HepG2 (cell line): ENCODE results near the gene ATP9B. TPM values are rescaled to one million over a fixed set of nuclear protein-coding genes. Genes with fewer than 3 reads are reported as not detected.

Experiments used
- ATAC-seq: fragments of 200-7000 bp; cut with Tn5 transposase; 3 replicates; pipeline ENCODE4 v1.9.1; 2020; ENCODE audit warnings: mild to moderate bottlenecking, moderate library complexity
- BruUV-seq: library from RNA; stranded (reverse); fragments of 400-500 nt; replicated peaks from 2 replicates; lab custom pipeline; 2021; lab: Mats Ljungman, UMichigan
- CTCF ChIA-PET: fragments of 300-600 bp; formaldehyde crosslinking; extraction: SDS; loops from one replicate; lab custom pipeline; 2021; ENCODE audit warnings: low total read pairs, inconsistent platforms, low intra/inter-chr PET ratio; lab: Yijun Ruan, JAX
- POLR2A ChIA-PET: fragments of 350-600 bp; sonication (Branson Sonifier 250); formaldehyde crosslinking; loops from one replicate; lab custom pipeline; 2020; ENCODE audit warnings: antibody characterized with exemption, inconsistent platforms; lab: Yijun Ruan, JAX
- DNase-seq: peaks from one replicate; pipeline ENCODE4 v3.0.0-alpha.2; 2015; ENCODE audit warnings: low spot score
- FAIRE-seq: peaks from 3 replicates; lab custom pipeline; 2011; peaks lifted over from hg19 to GRCh38; lab: Jason Lieb, UNC
- H2AFZ ChIP-seq: one replicate; pipeline ENCODE4 v1.6.1; 2011; ENCODE audit warnings: low read length, inconsistent platforms
- H3K27ac ChIP-seq: fragments of 300-600 bp; 3 replicates; pipeline ENCODE4 v1.8.0; 2011; ENCODE audit warnings: mixed run types, mild to moderate bottlenecking, mixed read lengths, low read length, inconsistent platforms; ENCODE audit not compliant: insufficient read depth; ENCODE audit errors: extremely low read length
- H3K27me3 ChIP-seq, 2 experiments: fragments of 200-600 bp in 1 of 2; 2 replicates in 1 of 2; 3 replicates in 1 of 2; pipeline versions ENCODE4 v1.6.0 to v1.8.0; 2011; ENCODE audit warnings: low read length in 2 of 2, mild to moderate bottlenecking in 2 of 2, moderate library complexity in 2 of 2, inconsistent platforms in 1 of 2; ENCODE audit not compliant: insufficient read depth in 2 of 2, control insufficient read depth in 1 of 2
- H3K36me3 ChIP-seq, 2 experiments: fragments of 200-600 bp in 1 of 2; replicated peaks in 1 of 2; 2 replicates in 1 of 2; 3 replicates in 1 of 2; pipeline versions ENCODE4 v1.5.1 to v1.8.0; 2011; ENCODE audit warnings: low read length in 2 of 2, inconsistent platforms in 1 of 2; ENCODE audit not compliant: insufficient read depth in 2 of 2, control insufficient read depth in 1 of 2
- H3K4me1 ChIP-seq: 2 replicates; pipeline ENCODE4 v1.5.1; 2012; ENCODE audit warnings: low read length, inconsistent platforms; ENCODE audit not compliant: insufficient read depth
- H3K4me2 ChIP-seq: 2 replicates; pipeline ENCODE4 v1.6.0; 2011; ENCODE audit warnings: low read depth, low read length, inconsistent platforms
- H3K4me3 ChIP-seq, 3 experiments: fragments of 200-600 bp in 1 of 3; sonication (generic), shearing (Covaris generic) in 1 of 3; replicated peaks in 1 of 3; 2 replicates each; pipeline ENCODE4 v1.5.1; 2011 to 2016; ENCODE audit warnings: low read length in 3 of 3, inconsistent platforms in 2 of 3, low read depth in 2 of 3, mild to moderate bottlenecking in 2 of 3, control low read depth in 1 of 3, mixed read lengths in 1 of 3; ENCODE audit not compliant: insufficient read depth in 1 of 3
- H3K79me2 ChIP-seq: one replicate; pipeline ENCODE4 v1.6.1; 2011; ENCODE audit warnings: low read length, inconsistent platforms; ENCODE audit not compliant: insufficient read depth
- H3K9ac ChIP-seq: 2 replicates; pipeline ENCODE4 v1.6.0; 2011; ENCODE audit warnings: mild to moderate bottlenecking, low read depth, low read length, inconsistent platforms; ENCODE audit not compliant: insufficient read depth
- H3K9me3 ChIP-seq: 2 replicates; pipeline ENCODE4 v1.5.1; 2012; ENCODE audit warnings: mild to moderate bottlenecking, low read length
- H4K20me1 ChIP-seq: 2 replicates; pipeline ENCODE4 v1.6.0; 2011; ENCODE audit warnings: inconsistent platforms, mild to moderate bottlenecking, low read length, moderate library complexity; ENCODE audit not compliant: insufficient read depth
- MAFK ChIP-seq, 2 experiments: IDR thresholded peaks in 1 of 2; conservative IDR thresholded peaks in 1 of 2; 2 replicates each; pipeline ENCODE4 v1.6.1; 2011; ENCODE audit warnings: improper control_type of control experiment in 2 of 2, low read length in 2 of 2
- MYNN ChIP-seq: sonication (generic); formaldehyde crosslinking; IDR thresholded peaks from 2 replicates; pipeline ENCODE4 v1.4.0; 2020; ENCODE audit warnings: mild to moderate bottlenecking, low read depth, missing genetic modification reagents
- NR2F1 ChIP-seq, 2 experiments: fragments of 450-650 bp in 1 of 2; formaldehyde crosslinking in 1 of 2; IDR thresholded peaks; 2 replicates each; pipeline versions ENCODE4 v1.5.0 to v1.6.1; 2016 to 2020; ENCODE audit warnings: mild to moderate bottlenecking in 1 of 2, missing compliant biosample characterization in 1 of 2, missing genetic modification reagents in 1 of 2, moderate library complexity in 1 of 2
- RFX5 ChIP-seq: IDR thresholded peaks from 2 replicates; pipeline ENCODE4 v1.6.1; 2011; ENCODE audit warnings: low read depth, low read length, improper control_type of control experiment
- RXRA ChIP-seq: sonication (generic); formaldehyde crosslinking; IDR thresholded peaks from 2 replicates; pipeline ENCODE4 v1.5.1; 2020; ENCODE audit warnings: missing genetic modification reagents
- SRY ChIP-seq: sonication (generic); formaldehyde crosslinking; IDR thresholded peaks from 2 replicates; pipeline ENCODE4 v1.8.0; 2022; ENCODE audit warnings: mild to moderate bottlenecking, missing genetic modification reagents
- STAG1 ChIP-seq: sonication (generic); formaldehyde crosslinking; IDR thresholded peaks from 2 replicates; pipeline ENCODE4 v1.4.0; 2020; ENCODE audit warnings: missing genetic modification reagents
- ZNF232 ChIP-seq: sonication (generic); formaldehyde crosslinking; IDR thresholded peaks from 2 replicates; pipeline ENCODE4 v1.4.0; 2020; ENCODE audit warnings: missing genetic modification reagents, borderline replicate concordance
- WGBS: methylation state at CpG from one replicate; pipeline ENCODE4 v1.1.6; 2017; ENCODE audit warnings: low lambda C conversion rate; 5-methylcytosine and 5-hydroxymethylcytosine counted together
- in situ Hi-C: cut with HindIII; loops from 2 replicates; pipeline ENCODE4 v1.10.0; 2017; ENCODE audit warnings: low pct_unique_long_range_greater_than_20kb; ENCODE audit not compliant: extremely low pct_ligation_motif_present
- intact Hi-C: fragments of 100-400 bp; cut with micrococcal nuclease; formaldehyde crosslinking; loops from one replicate; pipeline ENCODE4 v1.10.0; 2022; ENCODE audit not compliant: unreplicated experiment
- polyA plus RNA-seq, 8 experiments: library from polyadenylated mRNA; depleted of rRNA in 3 of 8; stranded (reverse) in 7 of 8; unstranded in 1 of 8; fragments of >200 nt; fragmentation: Illumina TruSeq in 4 of 8; extraction: Trizol in 4 of 8; gene quantifications; 2 replicates each; pipeline versions ENCODE4 v1.2.1 to v1.2.3, GENCODE V29; 2011 to 2016; ENCODE audit warnings: low read depth in 4 of 8, missing spikeins in 1 of 8, mixed read lengths in 1 of 8; ENCODE audit not compliant: insufficient read depth in 1 of 8
- total RNA-seq, 5 experiments: library from RNA; depleted of rRNA; stranded (reverse); fragments of >200 nt; fragmentation: Illumina TruSeq; extraction: Trizol; gene quantifications; 2 replicates each; pipeline ENCODE4 v1.2.3, GENCODE V29; 2016; ENCODE audit warnings: low read depth in 1 of 5
- TF ChIP-seq, protein P1 (sequence below): IDR thresholded peaks from 2 replicates; pipeline ENCODE4 v1.6.1; 2016; ENCODE audit warnings: missing compliant biosample characterization, missing genetic modification reagents, borderline replicate concordance

The ATP9B gene
- total and polyA plus RNA-seq, 2 of the 13 experiments (the other 11 are each of a cell fraction or from before 2014, with no cell fraction given) = 10.8 to 11.3 TPM

DNA sequence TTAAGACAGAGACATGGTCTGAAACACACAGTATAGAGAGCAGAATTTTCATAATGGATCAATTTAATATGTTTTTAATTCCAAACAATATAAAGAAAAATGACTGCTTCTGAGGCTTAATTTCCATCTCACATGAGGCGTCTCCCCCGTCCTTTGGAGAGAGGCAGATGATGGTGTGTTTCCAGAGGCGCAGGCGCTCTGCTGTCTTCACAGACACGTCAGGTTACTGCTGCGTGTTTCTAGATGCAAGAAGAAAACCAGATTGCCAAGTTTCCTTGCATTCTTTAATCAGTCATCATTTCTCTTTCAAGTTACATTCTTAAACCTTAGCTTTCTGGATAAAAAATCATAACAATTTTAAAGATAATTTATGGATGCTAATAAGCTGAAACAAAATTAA is 160.2 kb downstream of the ATP9B start:
- no peak for TF ChIP-seq RXRA (CRISPR knock-in tag)
- CTCF ChIA-PET = no interaction called here
- no peak for FAIRE-seq

DNA sequence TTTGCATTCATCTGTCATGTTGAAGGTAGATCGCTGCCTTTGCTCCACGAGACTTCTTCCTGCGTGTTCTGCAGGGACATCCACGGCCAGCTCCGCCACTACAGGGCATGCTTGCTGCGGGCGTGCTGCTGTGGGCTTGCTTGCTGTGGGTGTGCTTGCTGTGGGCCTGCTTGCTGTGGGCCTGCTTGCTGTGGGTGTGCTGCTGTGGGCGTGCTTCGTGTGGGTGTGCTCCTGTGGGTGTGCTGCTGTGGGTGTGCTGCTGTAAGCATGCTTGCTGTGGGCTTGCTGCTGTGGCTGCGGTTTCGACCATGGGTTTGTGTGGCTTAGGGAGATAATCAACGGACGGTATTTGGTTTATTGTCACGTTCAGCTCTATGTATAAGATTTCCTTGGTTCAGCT is 165.2 kb downstream of the ATP9B start:
- ChIA-PET CTCF (no interaction called here), POLR2A (no interaction called here)
- BruUV-seq = no TSS peak
- H3K4me1 ChIP-seq = no peaks in the 10 kb centered on the region
- no peaks in the 10 kb centered on the region for H3K9me3 ChIP-seq
- no peaks in the 10 kb centered on the region for H4K20me1 ChIP-seq
- H3K4me2 ChIP-seq = no peak overlapping the region
- H3K27ac ChIP-seq = no peak overlapping the region
- FAIRE-seq = no peak
- TF ChIP-seq MAFK (conservative IDR thresholded peaks at IDR 0.05 in 1 of 2, IDR thresholded peaks at IDR 0.05 in 1 of 2; ENCODE audit: low read length in 2 of 2) (no peak), SRY (no peak), NR2F1 (CRISPR knock-in tag; IDR thresholded peaks at IDR 0.05) (no peak), RFX5 (no peak), ZNF232 (CRISPR knock-in tag) (no peak), MYNN (CRISPR knock-in tag) (no peak), STAG1 (CRISPR knock-in tag) (no peak)
- TF ChIP-seq, protein P1, sequence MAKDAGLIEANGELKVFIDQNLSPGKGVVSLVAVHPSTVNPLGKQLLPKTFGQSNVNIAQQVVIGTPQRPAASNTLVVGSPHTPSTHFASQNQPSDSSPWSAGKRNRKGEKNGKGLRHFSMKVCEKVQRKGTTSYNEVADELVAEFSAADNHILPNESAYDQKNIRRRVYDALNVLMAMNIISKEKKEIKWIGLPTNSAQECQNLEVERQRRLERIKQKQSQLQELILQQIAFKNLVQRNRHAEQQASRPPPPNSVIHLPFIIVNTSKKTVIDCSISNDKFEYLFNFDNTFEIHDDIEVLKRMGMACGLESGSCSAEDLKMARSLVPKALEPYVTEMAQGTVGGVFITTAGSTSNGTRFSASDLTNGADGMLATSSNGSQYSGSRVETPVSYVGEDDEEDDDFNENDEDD = no peak
- H3K9ac ChIP-seq = no peak overlapping the region
- in situ Hi-C loops = no loop called here
- H3K27me3 ChIP-seq = no peaks in the 10 kb centered on the region
- WGBS = 96% methylated on average over 12 of the region's 14 CpGs
- no peak for ATAC-seq
- no peak overlapping the region for H3K4me3 ChIP-seq
- intact Hi-C loops = no loop called here
- H3K79me2 ChIP-seq = no peaks in the 10 kb centered on the region
- H2AFZ ChIP-seq = no peak overlapping the region
- DNase-seq = no peak
- no peaks in the 10 kb centered on the region for H3K36me3 ChIP-seq

More for the DNA sequence above, 160.2 kb downstream of the ATP9B start:
- Histone ChIP-seq H4K20me1 (no peaks in the 10 kb centered on the region), H3K27me3 (no peaks in the 10 kb centered on the region), H3K4me3 (no peak overlapping the region), H3K4me2 (no peak overlapping the region), H3K79me2 (no peaks in the 10 kb centered on the region), H3K4me1 (no peaks in the 10 kb centered on the region), H3K27ac (no peak overlapping the region), H2AFZ (no peak overlapping the region), H3K9ac (no peak overlapping the region), H3K9me3 (no peaks in the 10 kb centered on the region), H3K36me3 (no peaks in the 10 kb centered on the region; a peak in 2 of 5 replicates)
- no TSS peak for BruUV-seq
- in situ Hi-C loops = no loop called here
- WGBS = 98% methylated on average over 6 of the region's 6 CpGs
- POLR2A ChIA-PET = no interaction called here
- no peak for DNase-seq
- no peak for ATAC-seq
- intact Hi-C loops = no loop called here
